ENCODE data around the gene RCOR3.

RCOR3 gene

DNA sequence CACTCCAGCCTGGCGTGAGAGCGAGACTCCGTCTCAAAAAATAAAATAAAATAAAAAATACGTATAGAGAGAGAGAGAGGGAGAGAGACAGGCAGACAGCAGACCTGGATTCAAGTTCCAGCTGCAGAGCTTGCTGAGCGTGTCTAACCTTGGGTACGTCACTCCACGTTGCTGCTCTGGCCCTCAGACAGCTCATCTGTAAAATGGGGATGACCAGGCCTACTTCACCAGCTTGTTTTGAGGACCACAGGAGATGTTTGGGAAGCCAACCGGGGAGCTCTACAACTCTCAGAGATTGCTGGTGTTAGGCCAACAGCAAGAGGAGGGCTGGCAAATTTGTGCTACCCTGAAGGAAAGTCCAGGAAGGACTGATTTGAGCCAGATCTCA, 67.0 kb downstream of the RCOR3 start:
- no peak for DNase-seq (ENCODE audit: low read depth)

GRCh38 chr1:211326528-211327345, 67.6 kb downstream of the RCOR3 start, which contains the start of gene TRAF5:
TRAF5 (plus strand) TSS chr1:211326833; CDS start chr1:211353240, 26,407 bp downstream.
- DNase-seq (ENCODE audit: low read depth): no peak

DNA sequence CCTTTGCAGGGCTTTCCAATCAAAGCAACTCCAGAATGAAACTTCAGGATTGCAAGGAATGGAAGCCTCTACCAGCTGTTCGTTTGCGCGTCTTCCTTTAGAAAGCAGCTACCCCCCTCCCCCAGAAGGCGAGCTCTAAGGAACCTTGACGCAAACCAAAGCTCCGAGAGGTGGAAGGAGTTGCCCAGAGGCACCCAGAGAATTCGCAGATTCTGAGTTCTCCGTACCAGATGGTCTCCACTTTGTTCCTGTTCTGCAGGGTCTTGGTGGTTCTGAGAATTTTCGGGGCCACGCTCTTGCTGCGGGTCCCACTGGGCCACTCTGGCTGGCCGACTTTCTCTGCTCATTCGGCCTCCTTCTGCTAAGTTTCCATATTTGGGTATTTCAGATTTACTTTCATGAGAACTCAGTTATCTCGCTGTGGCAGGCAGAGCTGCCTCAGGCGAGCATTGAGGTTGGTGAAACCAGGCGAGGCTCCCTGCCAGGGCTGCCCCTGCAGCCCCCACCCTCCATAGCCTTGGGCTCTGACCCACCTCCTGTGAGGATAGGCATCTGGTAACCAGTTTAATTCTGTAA, 68.3 kb downstream of the RCOR3 start:
- no peak for DNase-seq (ENCODE audit: low read depth)

DNA sequence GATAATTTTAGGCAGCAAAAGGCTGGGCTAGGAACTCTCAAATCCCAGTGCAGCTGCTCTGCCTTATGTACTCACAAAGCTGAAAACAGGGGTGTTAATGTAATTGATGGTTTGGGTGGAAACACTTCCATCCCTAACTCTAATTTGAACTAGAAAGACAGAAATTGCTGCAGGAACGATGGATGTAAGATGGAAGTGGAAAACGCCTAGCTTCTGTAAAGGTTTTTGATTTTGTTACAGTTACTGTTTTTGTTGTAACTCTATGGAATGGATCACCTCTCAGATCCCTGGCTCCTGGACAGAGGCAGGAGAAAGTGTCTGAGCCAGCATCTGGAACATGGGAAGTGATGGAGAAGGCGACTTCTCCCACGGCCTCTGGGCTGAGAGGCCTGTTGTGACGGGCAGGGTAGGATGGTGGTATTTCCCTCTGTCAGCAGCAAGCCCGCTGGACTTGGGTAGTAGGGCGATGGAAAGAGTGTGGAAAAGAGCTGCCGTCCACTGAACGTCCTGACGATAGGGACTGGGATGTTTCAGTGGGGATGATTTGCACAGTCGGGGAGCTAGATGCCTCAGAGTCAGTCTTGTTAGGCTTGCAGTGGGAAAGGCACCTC, 69.0 kb downstream of the RCOR3 start:
- DNase-seq (ENCODE audit: low read depth): no peak

GRCh38 chr1:211328866-211329475, 69.8 kb downstream of the RCOR3 start:
- no peak for DNase-seq (ENCODE audit: low read depth)

DNA sequence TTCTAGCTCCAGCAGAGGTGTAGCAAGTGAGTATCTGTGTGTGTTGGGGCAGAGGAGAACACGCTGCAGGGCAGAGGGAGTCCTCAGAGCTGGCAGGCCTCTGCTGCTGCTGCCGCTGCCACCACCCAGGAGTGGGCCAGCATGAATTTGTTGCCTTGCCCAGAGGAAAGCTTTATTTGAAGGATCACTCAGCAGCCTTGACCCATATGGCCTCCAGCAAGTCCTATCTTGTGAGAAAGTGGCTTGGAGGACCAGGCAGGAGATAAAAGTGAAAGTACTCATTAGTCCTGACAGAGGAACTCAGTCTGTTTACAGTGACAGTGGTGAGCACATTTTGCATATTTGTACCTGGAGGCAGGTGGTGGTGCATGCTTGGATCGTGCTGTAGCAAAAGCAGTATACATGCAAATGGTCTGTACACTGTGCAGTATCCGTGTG, 70.6 kb downstream of the RCOR3 start:
- DNase-seq (ENCODE audit: low read depth): no peak

DNA sequence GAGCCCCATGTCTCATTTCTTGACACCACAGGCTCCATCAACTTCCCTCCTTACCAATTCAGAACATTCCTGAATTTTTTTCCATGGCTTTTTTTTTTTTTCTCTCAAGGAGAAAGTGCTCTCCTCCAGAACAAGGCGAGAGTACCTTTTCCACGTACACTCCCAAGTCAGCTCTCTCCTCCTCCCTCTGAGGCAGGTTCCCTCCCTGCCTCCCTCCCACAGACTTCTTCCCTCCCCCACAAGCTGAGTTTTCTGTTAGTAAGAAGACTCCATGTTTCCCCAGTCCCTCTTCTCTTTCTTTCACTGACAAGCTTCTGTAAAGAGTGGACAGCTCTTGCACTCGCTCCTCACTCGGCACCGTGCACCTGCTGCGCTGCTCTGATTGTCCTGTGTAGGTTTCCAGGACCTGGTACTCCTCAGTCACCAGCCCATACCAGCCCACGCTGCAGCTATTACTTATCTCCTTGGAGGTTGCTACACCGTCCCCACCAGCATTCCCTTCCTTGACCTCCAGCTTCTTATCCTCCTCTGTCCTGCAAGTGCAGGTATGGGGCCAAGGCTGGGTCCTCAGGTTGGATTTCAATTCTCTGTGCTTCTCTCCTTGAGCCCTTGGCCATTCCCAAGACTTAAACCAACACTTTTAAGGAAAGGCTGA, 71.2 kb downstream of the RCOR3 start:
- DNase-seq (ENCODE audit: low read depth): no peak

DNA sequence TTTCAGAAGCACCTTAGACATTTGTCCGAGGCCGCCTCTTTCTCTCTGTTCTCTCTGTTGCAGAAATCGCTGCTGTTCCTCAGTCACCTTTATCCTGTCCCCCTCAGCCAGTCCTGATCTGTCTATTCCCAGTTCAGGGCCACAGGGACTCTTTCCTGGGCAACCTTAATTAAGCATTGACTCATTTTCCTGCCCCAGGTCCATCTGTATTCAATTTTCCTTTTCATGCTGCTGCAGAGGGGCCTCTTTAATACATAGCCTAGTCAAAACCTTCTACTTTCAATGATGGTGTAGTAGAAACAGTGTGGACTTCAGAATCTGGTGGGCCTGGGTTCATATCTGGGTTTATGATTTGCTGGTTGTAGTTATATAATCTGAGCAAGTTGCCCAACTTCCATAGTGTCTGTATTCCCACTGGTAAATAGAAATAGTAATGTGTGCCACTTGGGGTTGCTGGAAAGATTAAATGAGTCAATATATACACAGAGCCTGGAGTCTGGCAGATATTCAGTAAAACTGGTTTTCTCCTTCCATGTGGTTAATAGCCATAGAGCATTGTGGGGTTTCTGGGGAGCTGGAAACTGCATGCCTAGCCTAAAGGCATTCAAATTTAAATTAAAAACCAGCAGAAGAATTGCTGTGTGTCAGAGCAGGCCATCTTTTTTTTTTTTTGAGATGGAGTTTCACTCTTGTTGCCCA, 72.0 kb downstream of the RCOR3 start:
- no peak for DNase-seq (ENCODE audit: low read depth)

DNA sequence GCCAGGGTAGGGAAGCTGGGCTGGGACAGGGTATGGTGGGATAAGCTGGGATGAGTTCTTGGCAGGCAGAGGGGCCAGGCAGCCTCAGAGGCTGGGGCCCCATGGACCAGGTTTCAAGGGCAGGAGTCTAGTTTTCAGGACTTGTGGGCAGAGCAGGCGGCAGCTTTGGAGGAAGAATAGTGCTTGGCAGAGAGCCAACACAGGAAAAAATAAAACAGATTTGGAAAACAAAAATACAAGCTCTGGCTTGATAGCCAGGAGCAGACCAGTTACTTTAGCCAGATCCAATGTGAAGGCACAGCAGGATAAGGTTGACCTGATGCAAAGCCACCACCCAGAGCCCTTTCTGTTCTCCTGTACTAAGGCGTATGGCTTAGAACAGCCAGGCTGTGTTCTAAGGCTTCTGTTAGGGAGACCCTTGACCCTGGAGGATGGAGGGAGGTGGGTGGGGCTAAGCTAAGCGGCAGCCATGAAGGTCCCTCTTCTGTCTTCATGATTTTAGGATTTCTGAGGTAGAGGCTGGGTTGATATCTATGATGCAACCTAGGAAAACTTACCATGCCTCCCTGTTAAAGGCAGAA, 73.0 kb downstream of the RCOR3 start:
- DNase-seq (ENCODE audit: low read depth): no peak

GRCh38 chr1:211332830-211333229, 73.7 kb downstream of the RCOR3 start:
- no peak for DNase-seq (ENCODE audit: low read depth)

GRCh38 chr1:211333906-211334305, 74.7 kb downstream of the RCOR3 start:
- no peak for DNase-seq (ENCODE audit: low read depth)

GRCh38 chr1:211334986-211335385, 75.8 kb downstream of the RCOR3 start:
- DNase-seq (ENCODE audit: low read depth): no peak

GRCh38 chr1:211335522-211336157, 76.5 kb downstream of the RCOR3 start:
- DNase-seq (ENCODE audit: low read depth): no peak

- DNase-seq (ENCODE audit: low read depth): no peak
Observed at GRCh38 chr1:211336161-211336560, 77.0 kb downstream of the RCOR3 start.

- DNase-seq (ENCODE audit: low read depth): no peak
Observed at GRCh38 chr1:211336775-211337174, 77.6 kb downstream of the RCOR3 start.

GRCh38 chr1:211337430-211338223, 78.5 kb downstream of the RCOR3 start:
- DNase-seq (ENCODE audit: low read depth): no peak

DNA sequence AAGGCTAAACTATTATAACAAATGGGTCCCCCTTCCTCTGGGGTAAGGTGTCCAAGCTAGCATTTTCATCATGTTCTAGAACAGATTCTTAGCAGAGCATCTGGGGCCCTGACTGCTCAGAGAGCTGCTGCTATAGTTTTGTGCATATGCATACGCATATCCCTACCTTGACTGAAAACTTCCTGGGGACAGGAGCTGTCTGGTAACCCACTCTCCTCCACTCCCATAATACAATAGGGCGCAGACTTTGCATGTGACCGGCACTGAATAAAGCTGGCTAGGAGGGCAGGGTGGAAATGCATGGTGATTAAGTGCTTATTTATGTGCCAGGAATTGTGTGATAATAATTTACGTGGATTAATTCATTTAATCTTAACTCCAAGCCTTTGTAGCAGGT, 79.1 kb downstream of the RCOR3 start:
- no peak for DNase-seq (ENCODE audit: low read depth)

DNA sequence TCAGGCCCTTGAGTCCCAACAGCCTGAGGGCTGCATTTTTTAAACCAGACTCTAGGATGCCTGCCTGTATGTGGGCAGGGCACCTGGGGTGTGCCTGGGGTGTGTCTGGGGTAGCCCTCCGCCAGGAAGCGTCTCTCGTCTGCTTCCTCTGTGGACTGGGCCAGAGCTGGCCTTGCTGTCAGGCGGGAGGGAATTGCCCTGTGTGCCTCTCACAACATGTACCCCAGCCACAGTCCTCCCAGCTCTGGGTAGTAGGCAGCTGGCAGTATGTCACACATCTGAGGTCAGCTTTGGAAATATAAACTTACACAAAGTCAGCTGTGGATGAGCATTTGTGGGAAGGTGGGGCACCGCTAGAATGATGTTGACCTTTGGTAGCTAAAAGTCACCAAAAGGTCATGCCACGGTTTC, 80.5 kb downstream of the RCOR3 start:
- no peak for DNase-seq (ENCODE audit: low read depth)

DNA sequence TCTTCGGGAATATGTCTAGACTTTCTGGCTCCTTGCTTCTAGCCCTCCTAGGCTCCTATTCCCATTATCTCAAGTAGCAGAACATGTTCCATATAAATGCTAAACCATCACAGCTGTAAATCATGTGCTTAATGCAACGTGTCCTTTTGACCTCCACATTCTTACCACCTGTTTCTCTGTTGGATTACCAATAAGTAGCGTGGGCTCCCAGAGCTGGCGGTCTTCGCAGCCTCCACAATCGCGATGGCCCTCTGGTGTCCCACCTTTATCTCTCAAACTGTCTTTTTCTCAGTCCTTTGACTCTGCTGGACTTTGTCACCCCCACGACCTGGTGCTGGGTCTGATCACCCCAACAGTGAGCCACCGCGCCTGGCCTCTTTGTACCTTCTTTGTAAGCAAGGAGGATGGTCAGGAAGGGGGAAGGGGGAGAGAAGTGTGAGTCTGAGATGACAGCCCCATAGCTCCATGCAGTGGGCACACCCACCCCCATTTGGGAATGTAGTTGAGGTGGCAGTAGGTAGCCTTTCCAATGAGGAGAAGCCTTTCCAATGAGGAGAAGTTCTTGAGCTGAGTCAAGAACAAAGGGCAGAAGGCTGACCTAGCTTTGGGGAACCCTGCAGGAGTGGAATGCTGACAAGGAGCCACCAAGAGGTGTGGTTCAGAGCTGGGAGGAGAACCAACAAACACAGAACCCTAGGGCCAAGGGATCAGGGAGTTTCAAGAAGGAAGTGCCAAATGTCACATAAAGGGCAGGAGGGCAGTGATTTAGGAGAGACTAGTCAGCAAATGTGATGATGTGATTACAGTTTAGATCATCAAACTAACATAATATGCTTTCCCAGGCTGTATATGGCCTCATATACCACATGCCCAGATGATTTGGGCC, 81.7 kb downstream of the RCOR3 start:
- no peak for DNase-seq (ENCODE audit: low read depth)

Data from non-pigmented ciliary epithelial cell (primary cell).